Panc1 (cell line): Measurements from ENCODE around the gene WSCD2.

Experiments
- CTCF ChIP-seq: fragments of 450-650 bp; IDR thresholded peaks from 2 replicates; pipeline ENCODE4 v1.5.1; 2017; ENCODE audit warnings: mild to moderate bottlenecking
- POLR2AphosphoS5 ChIP-seq: IDR thresholded peaks from 2 replicates; pipeline ENCODE4 v1.6.1; 2012; ENCODE audit warnings: mild to moderate bottlenecking, low read depth, low read length, moderate library complexity
- REST ChIP-seq, 2 experiments: IDR thresholded peaks; 2 replicates each; pipeline ENCODE4 v1.6.1; 2011 to 2012; ENCODE audit warnings: low read depth in 2 of 2, control low read depth in 1 of 2, low read length in 1 of 2, mild to moderate bottlenecking in 1 of 2, moderate library complexity in 1 of 2; ENCODE audit not compliant: insufficient read depth in 1 of 2
- TCF7L2 ChIP-seq: IDR thresholded peaks from 2 replicates; pipeline ENCODE4 v1.6.1; 2011; ENCODE audit warnings: mild to moderate bottlenecking, low read depth, low read length, inconsistent platforms

GRCh38 chr12:108176292-108176691 is 47.2 kb downstream of the WSCD2 start:
- TF ChIP-seq POLR2AphosphoS5, result no peak
- no peak for TF ChIP-seq CTCF
- no peak for TF ChIP-seq REST (IDR thresholded peaks at IDR 0.05; ENCODE audit: insufficient read depth in 1 of 2, low read depth in 2 of 2, low read length in 1 of 2)
- TF ChIP-seq TCF7L2, result no peak
